ENCODE results near the gene CAMTA1. TPM values are rescaled to one million over a fixed set of nuclear protein-coding genes. Genes with fewer than 3 reads are reported as not detected.

The CAMTA1 gene
- total RNA-seq, 1 donor from 2014 or later: 77.6 TPM

- TF ChIP-seq, protein P1, sequence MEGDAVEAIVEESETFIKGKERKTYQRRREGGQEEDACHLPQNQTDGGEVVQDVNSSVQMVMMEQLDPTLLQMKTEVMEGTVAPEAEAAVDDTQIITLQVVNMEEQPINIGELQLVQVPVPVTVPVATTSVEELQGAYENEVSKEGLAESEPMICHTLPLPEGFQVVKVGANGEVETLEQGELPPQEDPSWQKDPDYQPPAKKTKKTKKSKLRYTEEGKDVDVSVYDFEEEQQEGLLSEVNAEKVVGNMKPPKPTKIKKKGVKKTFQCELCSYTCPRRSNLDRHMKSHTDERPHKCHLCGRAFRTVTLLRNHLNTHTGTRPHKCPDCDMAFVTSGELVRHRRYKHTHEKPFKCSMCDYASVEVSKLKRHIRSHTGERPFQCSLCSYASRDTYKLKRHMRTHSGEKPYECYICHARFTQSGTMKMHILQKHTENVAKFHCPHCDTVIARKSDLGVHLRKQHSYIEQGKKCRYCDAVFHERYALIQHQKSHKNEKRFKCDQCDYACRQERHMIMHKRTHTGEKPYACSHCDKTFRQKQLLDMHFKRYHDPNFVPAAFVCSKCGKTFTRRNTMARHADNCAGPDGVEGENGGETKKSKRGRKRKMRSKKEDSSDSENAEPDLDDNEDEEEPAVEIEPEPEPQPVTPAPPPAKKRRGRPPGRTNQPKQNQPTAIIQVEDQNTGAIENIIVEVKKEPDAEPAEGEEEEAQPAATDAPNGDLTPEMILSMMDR (IDR thresholded peaks at IDR 0.05; ENCODE audit: insufficient read depth, low read depth, low read length): no peak
- no peak for TF ChIP-seq EZH2 (IDR thresholded peaks at IDR 0.05; ENCODE audit: insufficient read depth, low read length)
- H3K36me3 Mint-ChIP-seq (ENCODE audit: low read depth, unreplicated experiment): no peaks in the 10 kb centered on the region
- Histone ChIP-seq H3K27me3 (ENCODE audit: insufficient read depth, low read length) (no peaks in the 10 kb centered on the region), H3K9ac (ENCODE audit: low read length) (no peak overlapping the region), H2AFZ (ENCODE audit: low read depth, low read length) (no peak overlapping the region), H3K9me3 (ENCODE audit: insufficient read depth, low read depth, low read length) (no peaks in the 10 kb centered on the region), H3K4me2 (ENCODE audit: low read length) (no peak overlapping the region), H3K36me3 (ENCODE audit: insufficient read depth, low read length) (no peaks in the 10 kb centered on the region), H4K20me1 (ENCODE audit: insufficient read depth, low read length) (no peaks in the 10 kb centered on the region), H3K4me1 (ENCODE audit: insufficient read depth, low read length) (no peaks in the 10 kb centered on the region), H3K27ac (ENCODE audit: low read depth, low read length) (no peak overlapping the region), H3K4me3 (ENCODE audit: insufficient read depth, low read depth, low read length) (no peak overlapping the region), H3K79me2 (ENCODE audit: insufficient read depth, low read length) (no peaks in the 10 kb centered on the region)
- no peak for DNase-seq (ENCODE audit: low read depth)
- no peak for FAIRE-seq
- H3K4me1 Mint-ChIP-seq (ENCODE audit: low read depth, unreplicated experiment): no peaks in the 10 kb centered on the region
- H3K27ac Mint-ChIP-seq (ENCODE audit: unreplicated experiment): no peak overlapping the region
- peaks cover 8% of the 10 kb centered on the region for H3K27me3 Mint-ChIP-seq (ENCODE audit: low read depth, unreplicated experiment)
- H3K9me3 Mint-ChIP-seq (ENCODE audit: unreplicated experiment): peaks cover 3% of the 10 kb centered on the region
- H3K4me3 Mint-ChIP-seq (ENCODE audit: unreplicated experiment): no peak overlapping the region
Measured at GRCh38 chr1:7437036-7437435, 651.8 kb downstream of the CAMTA1 start.

GRCh38 chr1:7437608-7438395, 652.5 kb downstream of the CAMTA1 start:
- DNase-seq (ENCODE audit: low read depth): no peak

More at GRCh38 chr1:7437608-7438395, 652.5 kb downstream of the CAMTA1 start:
- Histone ChIP-seq H3K27me3 (ENCODE audit: insufficient read depth, low read length) (no peaks in the 10 kb centered on the region), H3K36me3 (ENCODE audit: insufficient read depth, low read length) (no peaks in the 10 kb centered on the region), H3K4me1 (ENCODE audit: insufficient read depth, low read length) (no peaks in the 10 kb centered on the region), H3K9me3 (ENCODE audit: insufficient read depth, low read depth, low read length) (no peaks in the 10 kb centered on the region), H4K20me1 (ENCODE audit: insufficient read depth, low read length) (no peaks in the 10 kb centered on the region), H2AFZ (ENCODE audit: low read depth, low read length) (no peak overlapping the region), H3K4me3 (ENCODE audit: insufficient read depth, low read depth, low read length) (no peak overlapping the region), H3K9ac (ENCODE audit: low read length) (no peak overlapping the region), H3K79me2 (ENCODE audit: insufficient read depth, low read length) (no peaks in the 10 kb centered on the region), H3K4me2 (ENCODE audit: low read length) (no peak overlapping the region), H3K27ac (ENCODE audit: low read depth, low read length) (no peak overlapping the region)
- no peak for TF ChIP-seq EZH2 (IDR thresholded peaks at IDR 0.05; ENCODE audit: insufficient read depth, low read length)
- TF ChIP-seq, protein P1 (IDR thresholded peaks at IDR 0.05; ENCODE audit: insufficient read depth, low read depth, low read length): no peak
- Mint-ChIP-seq H3K27me3 (ENCODE audit: low read depth, unreplicated experiment) (peaks cover 14% of the 10 kb centered on the region), H3K4me1 (ENCODE audit: low read depth, unreplicated experiment) (no peaks in the 10 kb centered on the region), H3K4me3 (ENCODE audit: unreplicated experiment) (no peak overlapping the region), H3K27ac (ENCODE audit: unreplicated experiment) (no peak overlapping the region), H3K9me3 (ENCODE audit: unreplicated experiment) (peaks cover 3% of the 10 kb centered on the region), H3K36me3 (ENCODE audit: low read depth, unreplicated experiment) (no peaks in the 10 kb centered on the region)
- FAIRE-seq: no peak

All from astrocyte (in vitro differentiated cells and primary cell).